IMR-90 (cell line): Measurements from ENCODE around the gene PARP16. TPM values are rescaled to one million over a fixed set of nuclear protein-coding genes. Genes with fewer than 3 reads are reported as not detected.

ENCODE experiments used
- ATAC-seq: fragments of 200-7000 bp; cut with Tn5 transposase; 2 replicates; pipeline ENCODE4 v1.9.1; 2020; ENCODE audit warnings: low read depth, mild to moderate bottlenecking, moderate library complexity
- BruUV-seq: library from RNA; stranded (reverse); fragments of 400-500 nt; replicated peaks from 2 replicates; lab custom pipeline; 2021; lab: Mats Ljungman, UMichigan
- CTCF ChIA-PET: fragments of 300-600 bp; formaldehyde crosslinking; extraction: SDS; loops from one replicate; lab custom pipeline; 2021; ENCODE audit warnings: antibody characterized with exemption; lab: Yijun Ruan, JAX
- POLR2A ChIA-PET: fragments of 300-600 bp; sonication (Branson Sonifier 250); formaldehyde crosslinking; loops from one replicate; lab custom pipeline; 2022; ENCODE audit warnings: antibody characterized with exemption; ENCODE audit not compliant: unreplicated experiment; lab: Charles Lee
- DNase-seq: peaks from one replicate; pipeline ENCODE4 v3.0.0; 2013
- H2AFZ ChIP-seq: replicated peaks from 2 replicates; pipeline ENCODE3; 2013; ENCODE audit warnings: low read length, mild to moderate bottlenecking; ENCODE audit not compliant: poor library complexity
- H2AK5ac ChIP-seq: 2 replicates; pipeline ENCODE4 v1.6.1; 2013; ENCODE audit warnings: low read depth, low read length, inconsistent platforms
- H2AK9ac ChIP-seq: replicated peaks from 2 replicates; pipeline ENCODE3; 2013; ENCODE audit warnings: mild to moderate bottlenecking, low read depth, low read length, moderate library complexity; ENCODE audit not compliant: poor library complexity
- H2BK120ac ChIP-seq: 2 replicates; pipeline ENCODE4 v1.6.1; 2013; ENCODE audit warnings: low read depth, low read length, inconsistent platforms
- H2BK15ac ChIP-seq: 3 replicates; pipeline ENCODE4 v1.6.1; 2013; ENCODE audit warnings: low read depth, low read length, inconsistent platforms
- H2BK20ac ChIP-seq: 2 replicates; pipeline ENCODE4 v1.6.1; 2013; ENCODE audit warnings: low read depth, mild to moderate bottlenecking, inconsistent platforms, low read length, moderate library complexity
- H2BK5ac ChIP-seq: 2 replicates; pipeline ENCODE4 v1.6.1; 2013; ENCODE audit warnings: mild to moderate bottlenecking, low read depth, low read length, inconsistent platforms; ENCODE audit not compliant: poor library complexity, severe bottlenecking
- H3K14ac ChIP-seq: replicated peaks from 2 replicates; pipeline ENCODE4 v1.6.1; 2013; ENCODE audit warnings: low read depth, low read length, inconsistent platforms
- H3K18ac ChIP-seq: 2 replicates; pipeline ENCODE4 v1.6.1; 2013; ENCODE audit warnings: low read depth, low read length, control low read depth
- H3K23ac ChIP-seq: 2 replicates; pipeline ENCODE4 v1.6.1; 2013; ENCODE audit warnings: low read depth, low read length, inconsistent platforms
- H3K27ac ChIP-seq: 2 replicates; pipeline ENCODE4 v1.5.1; 2013; ENCODE audit warnings: mild to moderate bottlenecking, control low read depth, low read length; ENCODE audit not compliant: insufficient read depth
- H3K27me3 ChIP-seq: 2 replicates; pipeline ENCODE4 v1.6.1; 2013; ENCODE audit warnings: low read length; ENCODE audit not compliant: control insufficient read depth, insufficient read depth
- H3K36me3 ChIP-seq: 2 replicates; pipeline ENCODE4 v1.6.1; 2013; ENCODE audit warnings: low read length, mixed read lengths; ENCODE audit not compliant: control insufficient read depth, insufficient read depth
- H3K4ac ChIP-seq: 2 replicates; pipeline ENCODE4 v1.6.1; 2013; ENCODE audit warnings: low read depth, low read length, inconsistent platforms
- H3K4me1 ChIP-seq: 2 replicates; pipeline ENCODE4 v1.6.1; 2013; ENCODE audit warnings: low read length, mixed read lengths; ENCODE audit not compliant: control insufficient read depth, insufficient read depth
- H3K4me2 ChIP-seq: 2 replicates; pipeline ENCODE4 v1.6.1; 2013; ENCODE audit warnings: low read depth, mild to moderate bottlenecking, control low read depth, low read length, moderate library complexity
- H3K4me3 ChIP-seq: 2 replicates; pipeline ENCODE4 v1.5.1; 2013; ENCODE audit warnings: low read depth, mild to moderate bottlenecking, control low read depth, low read length, moderate library complexity; ENCODE audit not compliant: insufficient read depth
- H3K56ac ChIP-seq: 2 replicates; pipeline ENCODE4 v1.6.1; 2013; ENCODE audit warnings: low read length, inconsistent platforms; ENCODE audit not compliant: insufficient read depth; ENCODE audit errors: extremely low read depth
- H3K79me1 ChIP-seq, 2 experiments: 2 replicates each; pipeline ENCODE4 v1.6.1; 2013; ENCODE audit warnings: low read length in 2 of 2, inconsistent platforms in 1 of 2, low read depth in 1 of 2
- H3K9ac ChIP-seq: 2 replicates; pipeline ENCODE4 v1.6.1; 2013; ENCODE audit warnings: low read depth, low read length, control low read depth
- H3K9me1 ChIP-seq: 2 replicates; pipeline ENCODE4 v1.6.1; 2013; ENCODE audit warnings: low read length, inconsistent platforms; ENCODE audit not compliant: insufficient read depth
- H3K9me3 ChIP-seq: 2 replicates; pipeline ENCODE4 v1.6.1; 2013; ENCODE audit warnings: low read length; ENCODE audit not compliant: control insufficient read depth, insufficient read depth
- H4K20me1 ChIP-seq: 2 replicates; pipeline ENCODE4 v1.6.1; 2013; ENCODE audit warnings: low read length, inconsistent platforms; ENCODE audit not compliant: insufficient read depth
- H4K5ac ChIP-seq: 2 replicates; pipeline ENCODE4 v1.6.1; 2013; ENCODE audit warnings: mild to moderate bottlenecking, low read depth, low read length, control low read depth
- H4K8ac ChIP-seq, 2 experiments: 2 replicates each; pipeline ENCODE4 v1.6.1; 2013; ENCODE audit warnings: low read depth in 2 of 2, low read length in 2 of 2, control low read depth in 1 of 2, inconsistent platforms in 1 of 2
- H4K91ac ChIP-seq: 2 replicates; pipeline ENCODE4 v1.6.1; 2013; ENCODE audit warnings: low read depth, low read length, inconsistent platforms; ENCODE audit not compliant: insufficient read depth
- CHD1 ChIP-seq: IDR thresholded peaks from 2 replicates; pipeline ENCODE4 v1.6.1; 2012; ENCODE audit warnings: low read depth, low read length, improper control_type of control experiment
- FOS ChIP-seq: fragments of 150-350 bp; IDR thresholded peaks from 2 replicates; pipeline ENCODE4 v1.6.1; 2016; ENCODE audit warnings: low read depth, low read length
- MAZ ChIP-seq: IDR thresholded peaks from 2 replicates; pipeline ENCODE4 v1.6.1; 2012; ENCODE audit warnings: low read depth, mild to moderate bottlenecking, low read length, improper control_type of control experiment, moderate library complexity, borderline replicate concordance
- NFE2L2 ChIP-seq: fragments of 150-350 bp; IDR thresholded peaks from 2 replicates; pipeline ENCODE4 v1.6.1; 2016; ENCODE audit warnings: low read depth, mild to moderate bottlenecking, low read length
- POLR2A ChIP-seq: IDR thresholded peaks from 2 replicates; pipeline ENCODE4 v1.6.1; 2012; ENCODE audit warnings: mild to moderate bottlenecking, low read depth, low read length
- RAD21 ChIP-seq: IDR thresholded peaks from 2 replicates; pipeline ENCODE4 v1.6.1; 2012; ENCODE audit warnings: low read length, improper control_type of control experiment
- RFX5 ChIP-seq: IDR thresholded peaks from 2 replicates; pipeline ENCODE4 v1.8.0; 2012; ENCODE audit warnings: low read depth, mild to moderate bottlenecking, low read length, moderate library complexity
- SMC3 ChIP-seq: fragments of 150-350 bp; IDR thresholded peaks from 2 replicates; pipeline ENCODE4 v1.6.1; 2016; ENCODE audit warnings: low read depth, mild to moderate bottlenecking, antibody characterized with exemption, low read length, moderate library complexity
- WGBS, 2 experiments: methylation state at CpG; one replicate each; pipeline versions ENCODE4 v1.1.5 to v1.1.7; 2013; ENCODE audit warnings: missing lambda C conversion rate in 2 of 2; ENCODE audit not compliant: insufficient read length in 1 of 2; ENCODE audit errors: extremely low coverage in 2 of 2; 5-methylcytosine and 5-hydroxymethylcytosine counted together
- dilution Hi-C: fragments of 300-500 bp; cut with HindIII; formaldehyde crosslinking; loops from one replicate; pipeline ENCODE4 v1.14.3; 2018; ENCODE audit warnings: low sequenced_read_pairs; ENCODE audit not compliant: unreplicated experiment
- in situ Hi-C: fragments of 300-500 bp; cut with MboI; formaldehyde crosslinking; loops from 3 replicates; pipeline ENCODE4 v1.14.3; 2019; ENCODE audit warnings: low sequenced_read_pairs, inconsistent platforms, mixed read lengths
- intact Hi-C: fragments of 100-400 bp; cut with micrococcal nuclease; formaldehyde crosslinking; loops from 2 replicates; pipeline ENCODE4 v1.10.0; 2022
- polyA plus RNA-seq, 3 experiments: library from polyadenylated mRNA; depleted of rRNA; stranded (reverse); fragments of >200 nt; gene quantifications; 2 replicates each; pipeline ENCODE4 v1.2.3, GENCODE V29; 2012; ENCODE audit warnings: low replicate concordance in 1 of 3
- total RNA-seq: library from RNA; depleted of rRNA; stranded (reverse); fragments of >200 nt; gene quantifications from 2 replicates; pipeline ENCODE4 v1.2.3, GENCODE V29; 2012
- TF ChIP-seq, protein P1 (sequence below): fragments of 150-350 bp; IDR thresholded peaks from 2 replicates; pipeline ENCODE4 v1.6.1; 2017; ENCODE audit warnings: mild to moderate bottlenecking, antibody characterized with exemption, low read length, low read depth
- TF ChIP-seq, protein P2 (sequence below): conservative IDR thresholded peaks from 2 replicates; pipeline ENCODE4 v1.5.1; 2012; ENCODE audit warnings: mild to moderate bottlenecking, low read depth, low read length, improper control_type of control experiment

The PARP16 gene
- total and polyA plus RNA-seq, 2 of the 4 experiments (the other 2 are of a cell fraction), result 1.3 to 5.0 TPM

DNA sequence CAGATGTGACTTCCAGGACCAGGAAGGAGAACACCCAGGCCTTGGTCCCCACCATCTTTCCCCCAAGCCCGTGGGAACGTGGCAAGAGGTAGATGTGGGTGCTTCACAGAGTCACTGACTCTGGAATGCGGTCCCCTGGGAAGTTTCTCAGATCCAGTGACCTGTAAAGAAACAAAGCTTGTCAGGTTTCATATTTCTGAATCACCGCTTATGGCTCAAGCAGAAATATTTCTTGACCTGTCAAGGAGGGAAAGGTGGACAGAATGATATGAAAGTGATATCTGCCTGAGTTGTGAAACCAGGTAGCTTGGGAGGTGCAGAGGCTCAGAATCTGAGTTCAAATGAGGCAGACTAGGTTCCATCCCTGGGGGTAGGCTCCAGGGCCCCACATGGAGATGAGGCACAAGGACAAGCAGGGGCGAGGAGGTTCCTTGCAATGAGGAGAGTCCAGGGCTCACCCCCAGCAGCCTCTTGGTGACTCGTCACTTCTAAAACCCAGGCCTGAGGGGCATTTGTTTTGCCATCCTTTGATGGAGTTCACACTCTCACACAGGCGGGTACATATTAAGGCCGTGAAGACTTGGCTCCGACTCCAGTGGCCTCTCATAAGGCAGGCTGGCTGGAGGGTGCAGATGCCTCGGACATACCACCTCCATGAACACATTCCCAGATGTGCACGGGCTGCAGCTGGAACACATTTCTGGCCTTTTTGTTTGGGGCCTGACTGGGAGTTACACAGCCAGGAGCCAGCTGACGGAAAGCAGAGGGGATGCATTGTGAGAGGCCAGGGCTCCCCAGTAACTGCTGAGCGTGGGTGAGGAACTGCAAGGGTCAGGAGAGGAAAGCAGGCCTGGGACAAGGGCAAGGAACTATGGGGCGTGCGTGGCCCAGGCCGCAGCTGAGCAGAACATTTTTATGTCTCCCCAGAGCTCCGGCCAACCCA lies 76.7 kb downstream of the PARP16 start:
- Histone ChIP-seq H2AFZ (no peak overlapping the region), H3K18ac (no peak overlapping the region), H2AK9ac (no peak overlapping the region), H2BK5ac (no peak overlapping the region), H3K27ac (no peak overlapping the region), H2AK5ac (no peak overlapping the region), H4K5ac (no peak overlapping the region), H3K27me3 (peaks cover 26% of the 10 kb centered on the region), H4K91ac (no peak overlapping the region), H4K8ac (no peak overlapping the region), H3K56ac (no peak overlapping the region), H3K9ac (no peak overlapping the region), H3K23ac (no peak overlapping the region), H3K9me1 (peaks cover 3% of the 10 kb centered on the region; the same call in 1 of the 2 replicates), H3K4me3 (no peak overlapping the region), H3K36me3 (no peaks in the 10 kb centered on the region), H2BK15ac (no peak overlapping the region), H3K79me1 (no peaks in the 10 kb centered on the region), H4K20me1 (no peaks in the 10 kb centered on the region), H2BK20ac (no peak overlapping the region), H3K4me2 (no peak overlapping the region), H3K14ac (no peak overlapping the region), H2BK120ac (no peak overlapping the region), H3K4ac (no peak overlapping the region), H3K4me1 (peaks cover 12% of the 10 kb centered on the region; the same call in 1 of the 2 replicates), H3K9me3 (no peaks in the 10 kb centered on the region)
- WGBS, 2 experiments, result 83% methylated on average over 3 of the region's 17 CpGs; no CpG with 5 or more reads in 1 of the 2 experiments
- BruUV-seq, result no TSS peak
- intact Hi-C loops, result no loop called here
- dilution Hi-C loops, result no loop called here
- ATAC-seq, result no peak
- no peak for DNase-seq
- TF ChIP-seq MAZ, result no peak
- no peak for TF ChIP-seq FOS
- TF ChIP-seq, protein P1, sequence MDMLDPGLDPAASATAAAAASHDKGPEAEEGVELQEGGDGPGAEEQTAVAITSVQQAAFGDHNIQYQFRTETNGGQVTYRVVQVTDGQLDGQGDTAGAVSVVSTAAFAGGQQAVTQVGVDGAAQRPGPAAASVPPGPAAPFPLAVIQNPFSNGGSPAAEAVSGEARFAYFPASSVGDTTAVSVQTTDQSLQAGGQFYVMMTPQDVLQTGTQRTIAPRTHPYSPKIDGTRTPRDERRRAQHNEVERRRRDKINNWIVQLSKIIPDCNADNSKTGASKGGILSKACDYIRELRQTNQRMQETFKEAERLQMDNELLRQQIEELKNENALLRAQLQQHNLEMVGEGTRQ, result no peak
- TF ChIP-seq POLR2A, result no peak
- TF ChIP-seq SMC3, result no peak
- no peak for TF ChIP-seq CHD1
- TF ChIP-seq RFX5, result no peak
- TF ChIP-seq, protein P2, sequence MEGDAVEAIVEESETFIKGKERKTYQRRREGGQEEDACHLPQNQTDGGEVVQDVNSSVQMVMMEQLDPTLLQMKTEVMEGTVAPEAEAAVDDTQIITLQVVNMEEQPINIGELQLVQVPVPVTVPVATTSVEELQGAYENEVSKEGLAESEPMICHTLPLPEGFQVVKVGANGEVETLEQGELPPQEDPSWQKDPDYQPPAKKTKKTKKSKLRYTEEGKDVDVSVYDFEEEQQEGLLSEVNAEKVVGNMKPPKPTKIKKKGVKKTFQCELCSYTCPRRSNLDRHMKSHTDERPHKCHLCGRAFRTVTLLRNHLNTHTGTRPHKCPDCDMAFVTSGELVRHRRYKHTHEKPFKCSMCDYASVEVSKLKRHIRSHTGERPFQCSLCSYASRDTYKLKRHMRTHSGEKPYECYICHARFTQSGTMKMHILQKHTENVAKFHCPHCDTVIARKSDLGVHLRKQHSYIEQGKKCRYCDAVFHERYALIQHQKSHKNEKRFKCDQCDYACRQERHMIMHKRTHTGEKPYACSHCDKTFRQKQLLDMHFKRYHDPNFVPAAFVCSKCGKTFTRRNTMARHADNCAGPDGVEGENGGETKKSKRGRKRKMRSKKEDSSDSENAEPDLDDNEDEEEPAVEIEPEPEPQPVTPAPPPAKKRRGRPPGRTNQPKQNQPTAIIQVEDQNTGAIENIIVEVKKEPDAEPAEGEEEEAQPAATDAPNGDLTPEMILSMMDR, result no peak
- TF ChIP-seq RAD21, result no peak
- no peak for TF ChIP-seq NFE2L2
- ChIA-PET POLR2A (no interaction called here), CTCF (no interaction called here)
- in situ Hi-C loops, result no loop called here
